GM13977 (cell line): ENCODE data around the gene CPNE5.

Source experiments
- DNase-seq: peaks from one replicate; pipeline ENCODE4 v3.0.0; 2012; ENCODE audit warnings: low spot score
- in situ Hi-C: fragments of 300-500 bp; cut with MboI; formaldehyde crosslinking; loops from one replicate; pipeline ENCODE4 v1.12.0; 2022; ENCODE audit warnings: low sequenced_read_pairs, low pct_unique_long_range_greater_than_20kb, mixed read lengths, inconsistent platforms; ENCODE audit not compliant: unreplicated experiment
- TF ChIP-seq, protein P1 (sequence below): IDR thresholded peaks from 2 replicates; pipeline ENCODE4 v1.5.1; 2012; ENCODE audit warnings: mild to moderate bottlenecking, control low read depth; ENCODE audit not compliant: insufficient read depth; ENCODE audit errors: extremely low read depth, missing control alignments

Gene CPNE5

GRCh38 chr6:36822506-36823269, 16.6 kb downstream of the CPNE5 start:
- TF ChIP-seq, protein P1, sequence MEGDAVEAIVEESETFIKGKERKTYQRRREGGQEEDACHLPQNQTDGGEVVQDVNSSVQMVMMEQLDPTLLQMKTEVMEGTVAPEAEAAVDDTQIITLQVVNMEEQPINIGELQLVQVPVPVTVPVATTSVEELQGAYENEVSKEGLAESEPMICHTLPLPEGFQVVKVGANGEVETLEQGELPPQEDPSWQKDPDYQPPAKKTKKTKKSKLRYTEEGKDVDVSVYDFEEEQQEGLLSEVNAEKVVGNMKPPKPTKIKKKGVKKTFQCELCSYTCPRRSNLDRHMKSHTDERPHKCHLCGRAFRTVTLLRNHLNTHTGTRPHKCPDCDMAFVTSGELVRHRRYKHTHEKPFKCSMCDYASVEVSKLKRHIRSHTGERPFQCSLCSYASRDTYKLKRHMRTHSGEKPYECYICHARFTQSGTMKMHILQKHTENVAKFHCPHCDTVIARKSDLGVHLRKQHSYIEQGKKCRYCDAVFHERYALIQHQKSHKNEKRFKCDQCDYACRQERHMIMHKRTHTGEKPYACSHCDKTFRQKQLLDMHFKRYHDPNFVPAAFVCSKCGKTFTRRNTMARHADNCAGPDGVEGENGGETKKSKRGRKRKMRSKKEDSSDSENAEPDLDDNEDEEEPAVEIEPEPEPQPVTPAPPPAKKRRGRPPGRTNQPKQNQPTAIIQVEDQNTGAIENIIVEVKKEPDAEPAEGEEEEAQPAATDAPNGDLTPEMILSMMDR, result no peak
- no peak for DNase-seq
- in situ Hi-C loops, result no loop called here

DNA sequence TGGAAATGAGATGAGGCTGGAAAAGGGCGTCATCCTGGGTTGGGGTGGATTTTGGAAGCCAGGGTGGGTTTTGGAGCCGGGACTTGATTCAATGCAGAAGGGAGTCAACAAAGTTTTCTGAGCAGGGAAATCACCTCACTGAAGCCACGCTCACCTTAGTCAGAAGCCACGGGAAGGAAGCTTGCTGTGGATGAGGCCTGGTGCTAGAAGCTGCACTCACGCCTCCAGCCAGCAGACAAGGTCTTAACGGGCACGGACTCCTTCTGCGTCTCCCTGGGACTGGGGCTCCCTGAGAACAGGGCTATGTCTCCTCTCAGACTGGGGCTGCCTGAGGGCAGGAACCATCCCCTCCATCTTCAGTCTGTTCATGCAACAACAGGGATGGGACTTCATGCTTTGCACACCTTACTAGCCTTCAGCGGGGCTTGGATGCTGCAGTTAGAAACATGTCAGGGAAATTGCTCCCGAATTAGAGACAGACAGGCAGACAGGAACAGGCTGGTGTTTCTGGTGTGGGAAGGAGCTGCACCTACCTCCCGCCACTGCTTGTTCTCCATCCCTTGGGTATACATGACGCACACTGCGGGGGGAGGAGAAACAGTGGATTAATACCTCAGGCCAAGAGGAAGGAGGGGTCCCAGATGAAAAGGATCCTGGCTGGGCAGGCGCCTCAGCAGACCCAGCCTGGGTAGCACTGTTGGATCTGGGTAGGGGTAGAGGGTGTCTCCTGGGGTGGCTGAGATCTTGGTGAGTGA, 17.5 kb downstream of the CPNE5 start:
- TF ChIP-seq, protein P1, result no peak
- DNase-seq, result no peak
- in situ Hi-C loops, result no loop called here

DNA sequence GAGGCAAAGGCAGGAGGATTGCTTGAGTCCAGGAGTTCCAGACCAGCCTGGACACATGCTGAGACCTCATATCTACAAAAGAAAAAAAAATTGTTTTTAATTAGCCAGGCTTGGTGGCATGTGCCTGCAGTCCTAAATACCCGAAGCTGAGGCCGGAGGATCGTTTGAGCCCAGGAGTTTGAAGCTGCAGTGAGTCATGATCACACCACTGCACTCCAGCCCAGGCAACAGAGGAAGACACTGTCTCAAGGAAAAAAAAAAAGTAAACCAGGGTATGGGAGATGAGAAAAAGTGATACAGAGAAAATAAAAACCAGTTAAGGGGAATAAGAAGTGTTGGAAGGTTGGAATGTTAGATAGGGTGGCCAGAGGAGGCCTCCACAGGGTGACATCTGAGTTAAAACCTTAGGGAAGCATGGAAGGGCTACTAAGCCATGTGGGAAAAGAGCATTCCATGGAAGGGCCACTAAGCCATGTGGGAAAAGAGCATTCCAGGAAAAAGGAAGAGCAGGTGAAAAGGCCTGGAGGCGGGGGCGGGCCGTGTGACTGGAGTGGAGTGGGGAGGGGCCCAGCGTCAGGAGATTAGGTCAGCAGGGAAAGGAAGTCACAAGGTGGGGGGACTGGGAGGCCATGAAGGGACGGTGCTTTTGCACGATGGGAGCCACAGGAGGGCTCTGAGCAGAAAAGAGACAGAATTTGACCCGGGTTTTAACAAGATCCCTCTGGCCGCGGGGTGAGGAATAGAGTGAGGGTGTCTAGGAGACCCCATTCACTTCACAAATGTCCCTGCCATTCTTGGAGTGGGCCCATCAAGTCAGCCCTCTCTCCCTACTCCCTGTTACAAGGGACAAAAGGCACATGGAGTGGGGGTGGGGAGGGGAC, 18.3 kb downstream of the CPNE5 start:
- in situ Hi-C loops, result no loop called here

DNA sequence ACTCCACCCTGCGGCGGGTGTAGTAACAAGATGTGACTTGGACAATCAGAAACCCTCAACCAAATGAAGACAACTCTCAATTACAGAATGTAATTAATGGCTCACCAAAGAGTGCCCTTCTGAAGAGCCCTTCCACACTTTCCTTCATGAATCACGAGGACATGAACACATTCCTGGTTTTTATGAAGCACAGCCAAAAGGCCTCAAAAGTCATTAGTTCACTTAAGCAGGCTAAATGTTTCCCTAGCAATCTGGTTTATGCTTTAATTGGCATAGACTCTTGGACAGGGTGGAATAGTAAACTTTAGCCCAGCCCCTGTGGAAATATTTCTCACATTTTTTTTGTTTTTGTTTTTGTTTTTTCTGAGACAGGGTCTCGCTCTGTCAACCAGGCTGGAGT, 20.5 kb downstream of the CPNE5 start:
- no peak for DNase-seq
- in situ Hi-C loops, result no loop called here
- TF ChIP-seq, protein P1, result no peak

More for the DNA sequence above, 18.3 kb downstream of the CPNE5 start:
- no peak for DNase-seq
- TF ChIP-seq, protein P1, result no peak

DNA sequence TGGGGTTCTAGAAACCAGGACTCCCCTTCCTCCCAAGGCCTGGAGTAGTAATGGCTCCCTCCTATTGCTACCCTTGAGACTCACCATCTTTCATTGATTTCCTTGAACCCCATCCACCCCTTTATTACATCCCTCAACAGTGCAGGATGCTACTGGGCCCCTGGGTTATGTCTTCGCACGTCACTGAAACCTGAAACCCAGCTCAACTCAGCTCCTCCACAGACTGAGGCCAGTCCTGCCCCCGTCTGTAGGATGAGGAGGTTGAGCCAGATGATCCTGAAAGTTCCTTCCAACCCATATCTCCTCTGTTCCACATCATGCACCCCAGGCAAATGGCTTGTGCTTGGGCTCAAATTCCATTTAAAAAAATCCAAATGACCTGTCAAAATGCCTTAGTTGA, 21.4 kb downstream of the CPNE5 start:
- in situ Hi-C loops, result no loop called here
- no peak for DNase-seq
- TF ChIP-seq, protein P1, result no peak

GRCh38 chr6:36817176-36817817, 21.9 kb downstream of the CPNE5 start:
- DNase-seq, result no peak
- TF ChIP-seq, protein P1, result no peak
- in situ Hi-C loops, result no loop called here
